Keratinocyte (primary cell): ENCODE measurements around the gene ITGA11.

Experiments used
- CTCF ChIP-seq, 3 experiments: IDR thresholded peaks in 1 of 3; conservative IDR thresholded peaks in 1 of 3; optimal IDR thresholded peaks in 1 of 3; 2 replicates in 2 of 3; 3 replicates in 1 of 3; pipeline versions ENCODE3 to v1.5.1; 2011; ENCODE audit warnings: low read length in 3 of 3, mild to moderate bottlenecking in 3 of 3, moderate library complexity in 2 of 3, control low read depth in 1 of 3, inconsistent platforms in 1 of 3; ENCODE audit not compliant: insufficient read depth in 2 of 3; ENCODE audit errors: extremely low read depth in 1 of 3
- EZH2 ChIP-seq: IDR thresholded peaks from one replicate; pipeline ENCODE4 v1.6.1; 2012; ENCODE audit warnings: inconsistent platforms, mild to moderate bottlenecking, low read length, moderate library complexity

DNA sequence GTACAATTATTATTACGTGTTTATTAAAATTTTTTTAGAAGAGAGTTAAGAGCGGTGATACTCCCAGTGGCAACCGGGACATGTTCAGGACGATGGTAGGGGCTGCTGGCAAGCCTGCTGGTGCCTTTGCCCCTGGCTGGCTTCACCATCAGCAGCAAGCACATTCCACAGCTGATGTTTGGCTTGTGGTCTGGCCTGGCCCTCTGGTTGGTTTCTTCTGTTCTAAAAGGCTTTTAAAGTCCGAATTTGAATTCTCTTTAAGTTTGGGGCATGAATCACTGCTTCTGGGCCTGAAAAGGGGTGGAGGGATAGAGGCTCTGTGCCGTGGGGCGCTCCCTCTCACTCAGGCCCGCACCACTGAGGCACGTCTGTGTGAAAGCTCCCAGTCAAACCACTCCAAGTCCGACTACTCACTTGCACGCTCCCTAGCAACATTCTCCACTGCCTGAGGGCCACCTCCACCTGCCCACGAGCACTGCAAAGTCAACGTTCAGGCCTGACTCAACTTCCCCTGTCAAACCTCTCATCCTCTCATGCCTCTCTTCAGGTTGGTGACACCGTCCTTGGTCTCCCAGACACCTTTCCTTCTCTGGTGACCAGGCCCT lies 10.1 kb downstream of the ITGA11 start:
- TF ChIP-seq CTCF (optimal IDR thresholded peaks at IDR 0.05 in 1 of 3, IDR thresholded peaks at IDR 0.05 in 1 of 3, conservative IDR thresholded peaks at IDR 0.05 in 1 of 3; ENCODE audit: extremely low read depth in 1 of 3, insufficient read depth in 2 of 3, low read length in 3 of 3) (no peak), EZH2 (no peak)
